ENCODE results near the gene AMDHD2.
A peak's percentile ranks its signal among the peaks of the same experiment; 100 is the strongest.

AMDHD2 gene

DNA sequence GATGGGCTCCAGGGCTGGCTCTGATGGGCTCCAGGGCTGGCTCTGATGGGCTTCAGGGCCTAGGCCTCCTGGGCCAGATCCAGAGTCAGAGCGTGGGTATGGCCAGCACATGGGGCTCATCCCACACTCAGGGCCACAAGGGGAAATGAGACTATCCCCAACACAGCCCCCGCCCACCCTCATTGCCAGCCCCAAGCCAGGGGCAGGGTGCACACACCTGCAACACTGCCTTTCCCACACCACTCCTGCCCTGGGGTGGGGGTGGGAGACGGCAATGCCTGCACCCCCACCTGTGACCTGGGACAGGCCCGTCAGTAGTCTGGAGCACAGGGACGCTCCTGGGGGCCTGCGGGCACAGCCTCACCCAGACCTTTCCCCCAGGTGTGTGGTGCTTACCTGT, 20.7 kb upstream of the AMDHD2 start:
- DNase-seq (ENCODE audit: low read depth in 2 of 2): no peak

DNA sequence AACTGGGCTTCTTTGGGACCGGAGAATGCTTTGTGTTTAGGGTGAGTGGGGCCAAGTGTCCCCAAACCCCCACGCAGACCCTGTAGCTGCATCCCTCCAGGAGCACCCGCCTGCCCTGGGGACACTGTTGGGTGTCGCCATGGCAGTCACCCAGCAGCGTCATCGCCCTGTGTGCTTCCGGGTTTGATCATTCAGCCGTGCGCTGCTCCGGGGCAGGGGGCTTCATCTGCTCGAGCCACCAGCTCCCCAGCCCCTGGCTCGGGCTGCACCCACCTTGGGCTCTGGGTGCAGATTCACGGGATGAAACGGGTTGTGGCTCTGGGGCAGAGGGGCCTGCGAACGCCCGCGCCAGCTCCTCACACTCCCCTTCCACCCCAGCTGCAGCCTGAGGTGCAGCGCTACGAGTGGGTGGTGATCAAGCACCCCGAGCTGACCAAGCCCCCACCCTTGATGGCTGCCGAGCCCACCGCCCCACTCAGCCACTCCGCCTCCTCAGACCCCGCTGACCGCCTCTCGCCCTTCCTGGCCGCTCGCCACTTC, 20.2 kb upstream of the AMDHD2 start:
- no peak for DNase-seq (ENCODE audit: low read depth in 2 of 2)

DNA sequence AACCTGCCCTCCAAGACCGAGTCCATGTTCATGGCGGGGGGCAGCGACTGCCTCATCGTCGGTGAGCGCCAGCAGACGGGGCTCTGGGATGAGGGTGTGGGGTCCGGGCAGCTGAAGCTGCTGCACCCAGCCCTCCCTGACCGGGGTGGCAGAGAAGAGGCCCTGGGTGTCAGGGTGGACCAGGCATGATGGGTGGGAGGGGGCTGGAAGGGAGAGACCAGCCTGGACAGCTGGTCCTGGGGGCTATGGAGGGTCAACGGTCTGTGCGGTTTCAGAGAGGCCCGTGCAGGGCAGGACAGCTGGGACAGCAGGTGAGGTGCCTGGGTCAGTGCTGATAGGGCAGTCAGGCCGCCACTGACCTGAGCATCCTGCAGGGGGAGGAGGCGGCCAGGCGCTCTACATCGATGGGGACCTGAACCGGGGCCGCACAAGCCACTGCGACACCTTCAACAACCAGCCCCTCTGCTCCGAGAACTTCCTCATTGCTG, 19.7 kb upstream of the AMDHD2 start:
- DNase-seq (ENCODE audit: low read depth in 2 of 2): no peak

DNA sequence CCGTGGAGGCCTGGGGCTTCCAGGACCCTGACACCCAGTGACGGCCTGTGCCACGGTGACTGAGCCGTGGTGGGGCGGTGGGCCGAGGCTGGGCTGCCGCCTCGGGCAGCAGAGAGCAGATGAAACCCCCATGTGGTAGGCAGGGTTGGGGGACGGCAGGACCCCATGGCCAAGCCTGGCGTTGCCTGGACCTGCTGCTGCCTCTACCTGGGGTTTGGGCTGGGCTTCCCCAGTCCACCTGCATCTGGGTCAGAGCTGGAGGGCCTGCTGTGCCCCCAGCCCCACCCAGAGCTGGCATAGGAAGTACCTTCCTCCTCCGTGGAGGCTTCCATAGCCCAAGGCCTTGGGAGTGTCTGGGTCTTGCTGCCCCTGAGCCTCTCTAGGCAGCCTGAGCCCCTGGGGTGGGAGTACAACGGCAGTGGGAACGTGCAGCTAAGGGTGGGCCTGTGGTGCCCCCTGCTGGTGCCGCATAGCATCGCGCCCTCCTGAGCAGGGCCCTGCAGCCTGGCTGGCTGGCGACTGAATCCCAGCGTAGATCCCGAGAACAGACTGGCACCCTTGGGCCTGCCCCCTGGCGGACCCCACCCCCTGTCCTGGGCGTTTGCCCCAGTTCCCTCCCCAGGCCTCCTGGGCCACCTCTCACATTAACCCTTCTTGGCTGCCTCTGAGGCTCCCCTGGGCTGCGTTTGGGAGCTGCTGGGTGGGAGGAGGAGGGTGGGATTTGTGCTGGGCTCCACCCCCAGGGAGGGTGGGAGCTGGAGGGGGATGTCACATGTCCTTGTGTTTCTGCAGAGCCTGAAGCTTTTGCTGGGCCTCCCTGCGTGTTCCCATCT, 19.0 kb upstream of the AMDHD2 start:
- DNase-seq (ENCODE audit: low read depth in 2 of 2): peak; percentile 57 to 75

DNA sequence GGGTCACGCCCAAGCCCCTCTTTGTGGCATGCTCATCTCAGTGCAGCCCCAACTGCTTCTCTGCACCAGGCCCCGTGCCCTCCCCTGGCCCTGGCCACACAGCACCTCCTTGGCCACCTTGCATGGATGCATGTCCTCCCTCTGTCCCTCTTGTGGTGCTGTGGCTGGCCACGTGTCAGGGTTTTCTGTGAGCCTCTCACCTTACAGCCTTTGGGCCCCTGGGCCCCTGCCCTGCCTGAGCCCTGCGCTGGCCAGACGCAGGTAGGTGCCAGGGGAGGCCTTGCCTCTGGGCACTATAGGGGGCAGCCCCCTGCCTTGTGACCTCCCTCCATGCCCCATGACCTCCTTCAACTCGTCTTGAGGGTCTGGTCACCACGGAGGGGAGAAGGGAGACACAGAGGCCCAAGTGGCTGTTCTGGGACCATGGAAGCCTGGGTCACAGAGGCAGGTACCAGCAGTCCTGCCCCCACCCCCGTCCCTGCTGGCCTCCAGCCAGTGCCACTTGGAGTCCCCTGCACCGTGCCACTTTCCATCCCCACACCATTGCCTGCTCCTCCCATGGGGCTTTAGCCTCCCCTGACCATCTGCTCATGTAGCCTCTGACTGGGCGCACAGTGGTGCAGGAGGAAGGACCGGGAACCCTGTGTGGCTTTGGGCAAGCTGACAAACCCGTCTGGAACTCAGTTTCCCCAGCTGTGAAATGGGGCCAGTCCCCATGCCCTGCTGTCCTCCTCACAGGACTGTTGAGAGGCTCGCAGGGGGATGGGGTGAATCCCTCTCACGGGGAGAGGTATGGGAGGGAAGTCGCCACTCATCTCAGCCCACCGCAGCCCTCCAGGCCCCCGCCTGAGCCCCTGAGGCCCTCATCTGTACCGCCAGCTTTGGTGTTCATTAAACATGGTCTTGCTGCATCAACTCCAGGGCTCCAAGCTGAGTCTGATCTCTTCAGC, 17.9 kb upstream of the AMDHD2 start:
- DNase-seq (ENCODE audit: low read depth in 2 of 2): no peak

DNA sequence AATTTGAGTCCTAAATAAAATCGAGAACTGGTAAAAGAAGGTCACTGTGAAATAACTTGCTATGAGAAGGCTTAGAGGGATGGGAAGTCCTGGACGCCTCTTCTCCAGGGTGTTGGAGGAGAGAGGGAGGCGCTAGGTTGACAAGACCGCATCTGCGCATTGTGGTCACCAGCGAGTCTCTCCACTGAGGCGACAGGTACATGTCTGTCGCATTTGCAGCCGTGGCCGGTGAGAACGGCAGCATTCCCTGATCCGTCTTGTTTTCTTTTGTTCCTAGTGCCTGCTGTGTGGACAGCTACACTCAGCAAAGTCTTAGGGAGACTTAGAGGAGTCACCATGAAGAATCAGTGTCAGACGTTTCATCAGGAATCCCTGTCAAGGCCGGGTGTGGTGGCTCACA, 14.5 kb upstream of the AMDHD2 start:
- DNase-seq (ENCODE audit: low read depth in 2 of 2): no peak

DNA sequence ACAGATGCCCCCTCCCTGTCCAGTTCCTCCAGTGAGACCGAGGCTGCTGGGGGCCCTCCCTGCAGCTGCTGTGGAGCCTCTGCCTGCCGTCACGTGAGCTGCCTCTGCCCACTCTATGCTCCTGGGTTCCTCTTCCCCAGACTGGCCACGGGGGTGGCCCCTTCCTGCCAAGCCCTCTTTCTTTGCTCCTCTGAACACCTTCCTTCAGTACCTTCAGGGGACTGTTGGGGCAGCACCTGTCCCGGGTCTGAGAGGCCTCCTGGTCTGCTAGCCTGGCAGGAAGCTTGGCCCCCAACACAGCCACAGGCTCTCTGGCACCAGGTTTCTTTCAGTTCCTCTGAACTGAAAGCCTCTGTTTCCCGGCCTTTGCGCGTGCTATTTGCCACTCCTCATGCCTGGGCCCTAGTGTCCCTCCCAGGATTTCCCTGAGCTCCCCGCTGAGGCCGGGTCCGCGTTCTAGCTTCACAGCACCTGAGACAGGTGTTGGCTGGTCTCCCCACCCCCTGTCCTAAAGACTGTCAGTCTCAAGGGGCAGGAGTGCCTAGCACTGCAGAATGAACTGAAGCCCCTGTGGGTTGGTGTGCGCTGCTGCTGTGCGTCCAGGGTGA, 13.0 kb upstream of the AMDHD2 start:
- DNase-seq (ENCODE audit: low read depth in 2 of 2): no peak

DNA sequence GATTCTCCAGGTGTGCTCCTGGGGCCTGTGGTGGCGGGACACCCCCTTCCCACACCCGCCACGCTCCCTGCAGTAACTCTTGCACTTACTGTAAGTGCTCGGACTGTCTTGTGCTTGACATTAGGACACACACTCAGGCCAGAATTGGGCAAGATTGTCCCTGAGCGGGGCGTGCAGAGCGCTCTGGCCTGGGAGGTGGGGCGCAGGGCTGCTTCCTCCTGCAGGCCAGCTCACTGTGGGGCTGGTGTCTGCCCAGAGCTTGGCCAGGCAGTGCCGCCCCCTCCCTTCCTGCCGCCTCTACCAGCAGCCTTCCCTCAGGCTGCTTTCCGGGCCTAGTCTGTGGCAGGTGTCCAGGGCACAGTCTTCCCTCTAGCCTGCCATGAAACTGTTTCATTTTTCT, 12.5 kb upstream of the AMDHD2 start:
- DNase-seq (ENCODE audit: low read depth in 2 of 2): no peak

DNA sequence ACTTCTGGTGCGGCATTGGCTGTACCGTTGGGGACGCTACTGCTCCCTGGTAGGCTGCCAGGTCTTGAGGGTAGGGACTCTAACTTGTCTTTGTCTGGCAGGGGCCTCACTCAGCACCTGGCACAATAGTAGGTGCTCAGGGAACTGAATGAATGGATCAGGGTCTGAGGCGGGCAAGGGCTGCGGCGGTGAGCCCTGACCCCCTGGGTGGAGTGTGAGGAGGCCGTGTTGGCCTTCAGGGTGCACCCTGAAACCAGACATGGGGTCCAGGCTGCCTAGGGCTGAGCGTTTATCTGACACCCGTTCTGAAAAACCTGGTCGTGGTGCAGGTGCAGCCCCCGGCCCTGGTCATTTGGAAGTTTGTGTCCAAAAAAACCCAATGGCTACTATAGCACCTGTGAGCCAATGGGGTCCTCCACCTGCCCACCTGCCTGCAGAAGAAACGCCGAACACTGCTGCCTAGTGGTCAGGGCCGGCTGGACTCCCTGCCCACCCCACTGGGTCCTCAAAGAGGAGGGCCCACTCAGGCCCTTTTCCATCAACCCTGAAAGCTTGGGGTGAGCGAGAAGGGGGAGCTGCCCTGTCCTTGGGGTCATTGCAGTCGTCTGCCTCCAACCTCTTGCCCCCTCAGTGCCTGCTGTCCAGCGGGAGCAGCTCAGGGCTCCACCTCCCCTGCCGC, 11.3 kb upstream of the AMDHD2 start:
- DNase-seq (ENCODE audit: low read depth in 2 of 2): no peak

DNA sequence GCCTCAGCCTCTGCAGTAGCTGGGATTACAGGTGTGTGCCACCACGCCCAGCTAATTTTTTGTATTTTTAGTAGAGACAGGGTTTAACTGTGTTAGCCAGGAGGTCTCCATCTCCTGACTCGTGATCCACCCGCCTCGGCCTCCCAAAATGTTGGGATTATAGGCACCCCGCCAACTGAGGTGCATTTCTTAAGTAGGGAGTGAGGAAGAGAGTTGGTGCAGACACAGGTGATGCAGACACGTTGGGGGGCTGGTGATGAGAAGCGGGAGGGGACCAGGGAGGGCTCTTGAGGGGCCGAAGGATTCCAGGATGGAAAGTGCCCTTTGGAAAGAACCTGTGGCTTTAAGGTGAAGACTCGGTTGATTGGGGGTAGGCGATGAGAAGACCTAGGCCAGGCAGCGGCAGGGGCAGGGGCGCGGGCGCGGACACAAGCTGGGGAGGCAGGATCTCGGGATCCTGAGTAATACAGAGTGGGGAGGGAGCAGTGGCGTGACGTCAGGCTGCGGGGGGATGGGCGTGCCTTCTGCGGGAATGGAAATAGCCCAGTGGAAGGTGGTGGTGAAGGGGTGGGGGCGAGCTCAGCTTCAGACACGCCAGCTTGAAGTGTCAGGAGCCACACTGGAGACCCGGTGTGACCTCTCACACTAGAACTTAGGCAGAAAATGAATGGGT, 8.9 kb upstream of the AMDHD2 start:
- no peak for DNase-seq (ENCODE audit: low read depth in 2 of 2)

DNA sequence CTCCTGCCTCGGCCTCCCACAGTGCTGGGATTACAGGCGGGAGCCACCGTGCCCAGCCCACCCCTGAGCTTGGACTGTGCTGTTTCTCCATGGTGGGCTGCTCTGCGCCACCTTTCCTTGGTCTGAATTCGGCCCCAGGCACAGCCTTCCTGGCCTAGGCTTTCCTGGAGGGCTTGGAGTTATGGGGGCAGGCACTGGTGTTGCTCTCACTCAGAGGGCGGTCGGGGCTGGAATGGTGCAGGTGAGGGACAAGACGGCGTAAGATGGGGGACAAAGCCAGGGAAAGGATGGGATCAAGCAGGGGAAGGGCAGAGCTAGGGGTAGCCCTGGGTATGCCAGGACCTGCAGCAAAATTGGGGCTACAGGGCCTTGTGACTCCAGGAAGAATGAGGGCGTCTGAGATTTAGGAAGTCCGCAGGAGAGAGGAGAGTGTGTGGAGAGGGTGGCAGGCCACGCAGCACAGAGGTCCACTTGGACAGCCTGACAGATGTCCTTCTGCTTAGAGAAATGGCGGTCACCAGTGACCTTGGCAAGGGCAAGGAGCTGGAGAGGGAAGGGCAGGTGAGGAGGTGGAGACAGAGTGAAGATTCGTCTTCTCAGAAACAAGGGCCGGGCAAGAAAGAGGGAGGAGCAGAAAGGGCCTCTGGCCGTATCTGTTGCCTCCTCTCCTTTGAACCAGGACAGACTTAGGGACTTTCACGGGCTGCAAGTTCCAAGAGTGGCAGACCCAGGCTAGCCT, 8.0 kb upstream of the AMDHD2 start:
- DNase-seq (ENCODE audit: low read depth in 2 of 2): no peak

DNA sequence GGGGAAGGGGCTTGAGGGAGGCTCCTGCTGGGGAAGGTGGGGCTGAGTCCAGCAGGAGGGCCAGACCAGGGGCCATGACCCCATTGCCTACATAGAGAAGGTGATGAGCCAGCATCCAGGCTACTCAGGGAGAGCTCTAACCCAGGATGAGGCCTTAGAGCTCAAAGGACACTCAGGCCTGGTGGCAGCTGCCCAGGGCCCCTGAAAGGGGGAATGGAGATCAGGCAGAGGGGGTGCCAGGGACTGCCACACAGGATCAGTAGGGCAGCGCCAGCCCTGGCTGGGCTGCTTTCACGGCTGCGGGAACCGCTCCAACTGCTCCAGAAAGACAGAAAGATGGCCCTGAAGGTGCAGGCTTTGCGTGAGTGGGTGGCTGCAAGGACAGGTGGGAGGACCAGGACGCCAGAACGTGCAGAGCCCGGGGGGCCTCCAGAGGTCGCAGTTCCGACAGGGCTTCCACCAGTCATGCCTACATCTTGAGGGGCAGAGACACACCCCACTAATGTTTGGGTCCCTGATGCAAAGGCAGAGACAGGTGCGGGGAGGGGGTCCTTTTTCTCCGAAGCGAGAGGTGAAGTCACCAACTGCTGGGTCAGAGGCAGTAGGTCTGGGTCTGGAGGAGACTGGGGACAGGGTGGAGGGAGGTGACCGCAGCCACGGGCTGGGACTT, 7.3 kb upstream of the AMDHD2 start:
- no peak for DNase-seq (ENCODE audit: low read depth in 2 of 2)

DNA sequence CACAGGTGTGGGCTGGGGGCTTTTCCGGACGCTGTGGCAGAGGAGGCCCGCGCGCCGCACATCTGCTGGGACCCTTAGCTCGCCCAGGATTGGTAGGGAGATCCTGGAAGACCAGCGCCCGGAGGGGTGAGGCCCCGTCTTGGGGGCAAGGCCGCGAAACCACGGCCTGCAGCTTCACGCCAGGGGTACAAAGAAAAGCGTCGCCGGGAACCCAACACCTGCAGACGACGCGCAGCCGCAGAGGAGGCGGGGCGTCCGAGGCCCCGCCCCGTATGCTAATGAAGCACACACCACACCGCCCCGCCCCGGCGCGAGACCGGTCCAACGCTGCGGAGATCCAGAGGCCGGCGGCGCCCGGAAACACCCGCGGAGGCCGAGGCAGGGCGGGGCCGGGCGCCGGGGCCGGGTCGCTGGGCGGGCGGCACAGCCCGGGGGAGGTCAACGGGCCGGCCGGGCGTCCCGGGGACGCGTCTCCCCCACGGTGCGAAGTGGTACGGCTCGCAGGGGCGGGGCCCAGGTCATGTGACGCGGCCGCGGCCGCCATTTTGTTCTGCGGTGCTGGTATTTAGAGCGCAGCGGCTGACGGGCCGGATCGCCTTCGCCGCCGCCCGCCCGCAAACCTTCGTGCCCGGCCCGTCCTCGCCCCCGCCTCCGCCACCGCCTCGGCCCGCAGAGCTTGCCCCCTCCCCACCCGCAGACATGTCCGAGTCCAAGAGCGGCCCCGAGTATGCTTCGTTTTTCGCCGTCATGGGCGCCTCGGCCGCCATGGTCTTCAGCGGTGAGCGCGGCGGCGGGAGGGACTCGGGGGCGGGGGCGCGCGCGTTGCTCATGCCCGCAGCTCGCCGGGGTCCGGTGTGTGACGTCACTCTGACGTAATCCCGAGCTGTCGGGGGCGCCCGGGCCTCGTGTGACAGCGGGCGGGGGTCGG, 6.5 kb upstream of the AMDHD2 start, which contains the start of gene ATP6V0C:
Gene ATP6V0C (plus strand): TSS at position 548 of the 928 bp plus-strand sequence. CDS start 152 bp downstream, at position 700.
- DNase-seq (ENCODE audit: low read depth in 2 of 2): peak; percentile 76 to 84

DNA sequence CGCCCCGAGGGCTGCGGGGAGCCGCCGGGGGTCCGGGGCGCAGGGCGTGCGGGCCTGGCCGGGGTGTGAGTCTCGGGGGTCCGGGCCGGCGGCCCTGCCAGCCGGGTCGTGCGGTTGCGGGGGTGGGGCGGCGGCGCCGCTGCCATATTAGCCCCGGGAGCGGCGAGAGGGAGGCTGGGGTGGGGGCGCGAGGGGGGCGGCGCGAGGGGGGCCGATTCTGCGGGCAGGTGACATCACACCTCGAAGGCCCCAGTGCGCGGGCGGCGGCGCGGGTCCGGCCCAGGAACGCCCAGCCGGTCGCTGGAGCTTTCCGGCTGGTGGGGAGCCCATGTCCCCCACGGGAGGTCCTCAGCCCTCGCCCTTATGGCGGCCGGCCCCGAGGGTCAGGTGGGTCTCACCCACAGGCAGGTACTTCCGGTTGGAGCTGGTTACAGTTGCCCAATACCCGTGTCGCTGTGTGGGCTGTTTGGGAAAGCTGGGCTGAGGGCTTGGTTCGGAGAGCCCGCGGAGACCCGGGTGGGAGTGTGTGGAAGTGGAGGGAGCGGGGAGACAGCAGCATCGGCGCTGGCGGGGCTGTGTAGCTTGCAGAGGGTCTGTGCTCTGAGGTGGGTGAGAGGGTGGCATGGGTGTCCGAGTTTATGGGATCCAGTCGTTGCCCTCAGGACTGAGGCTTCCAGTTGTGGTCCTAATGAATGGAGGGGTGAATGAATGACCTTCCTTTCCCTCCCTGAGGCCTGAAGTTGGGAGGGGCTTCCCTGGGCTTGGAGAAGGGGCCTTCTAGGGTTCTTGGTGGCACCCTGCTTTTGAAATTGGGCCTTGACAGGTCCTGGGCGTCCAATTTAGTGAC, 5.6 kb upstream of the AMDHD2 start:
- no peak for DNase-seq (ENCODE audit: low read depth in 2 of 2)

DNA sequence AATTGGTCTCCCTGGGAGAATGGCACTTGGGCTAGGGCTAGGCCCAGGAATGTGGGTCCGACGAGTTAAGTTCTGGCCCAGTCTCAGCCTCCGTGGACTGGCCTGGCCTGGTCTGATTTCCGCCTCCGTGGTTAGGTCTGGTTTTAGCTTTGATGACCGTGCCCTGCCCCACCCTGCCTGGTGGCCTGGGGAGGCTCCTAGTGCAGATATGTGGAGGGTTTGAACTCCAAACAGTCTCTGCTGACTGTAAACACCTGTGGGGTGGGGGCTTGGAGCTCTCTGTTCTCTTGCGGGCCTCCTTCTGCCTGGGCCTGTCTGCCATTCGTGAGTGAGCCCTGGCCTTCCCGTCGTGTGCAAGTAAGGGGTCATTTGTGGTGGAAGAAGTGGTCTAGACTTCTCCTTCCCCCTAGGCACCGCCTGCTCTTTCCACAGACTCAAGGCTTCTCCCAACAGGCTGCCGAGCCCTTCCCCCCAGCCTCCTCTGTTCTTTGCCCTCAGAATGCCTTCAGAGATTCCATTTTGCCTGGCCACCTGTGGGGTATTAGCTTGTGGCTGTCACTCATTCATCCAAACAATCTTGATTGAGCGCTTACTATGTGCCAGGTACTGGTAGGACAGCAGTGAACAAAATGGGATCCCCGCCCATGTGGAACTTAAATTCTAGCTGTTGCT, 4.9 kb upstream of the AMDHD2 start:
- no peak for DNase-seq (ENCODE audit: low read depth in 2 of 2)

DNA sequence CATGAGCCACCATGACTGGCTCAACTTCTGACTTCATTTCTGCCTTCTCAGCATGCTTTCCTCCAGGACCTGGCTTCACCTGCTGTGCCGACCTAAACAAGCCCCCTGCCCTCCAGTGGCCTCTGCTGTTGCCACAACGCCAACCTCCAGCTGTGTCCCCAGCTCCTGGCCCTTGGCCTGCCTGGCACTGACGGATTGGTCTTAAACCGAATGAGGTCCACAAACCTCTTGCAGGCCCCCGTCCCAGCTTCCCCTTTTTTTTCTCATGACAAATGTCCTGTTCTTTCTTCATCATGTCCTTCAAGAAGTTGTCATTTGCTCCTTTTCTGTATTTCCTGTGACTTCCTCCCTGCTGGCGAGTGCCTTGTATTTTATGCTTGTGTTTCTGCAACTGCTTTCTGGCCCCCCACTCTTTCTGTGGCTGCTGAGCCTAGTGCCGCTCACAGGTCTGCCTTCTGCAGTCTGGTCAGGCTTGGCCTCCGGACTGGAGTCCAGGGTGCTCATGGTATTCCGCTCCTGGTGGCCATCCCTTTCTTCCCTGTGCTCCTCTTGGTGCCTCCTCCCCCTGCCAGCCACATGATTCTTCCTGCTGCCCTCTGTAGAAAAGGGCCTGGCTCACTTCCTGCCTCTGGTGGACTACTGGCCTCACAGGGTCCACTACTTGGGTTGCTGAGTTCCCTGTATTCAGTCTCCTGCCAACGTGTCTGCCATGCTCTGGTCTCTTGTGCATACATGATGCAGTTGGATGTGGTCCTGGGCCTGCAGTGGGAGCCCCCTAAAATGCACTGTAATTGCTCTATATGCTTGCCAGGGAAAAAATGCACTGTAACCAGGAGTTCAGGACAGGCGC, 3.6 kb upstream of the AMDHD2 start:
- DNase-seq (ENCODE audit: low read depth in 2 of 2): no peak

Data from stimulated activated CD4-positive, alpha-beta T cell treated with anti-CD3 and anti-CD28 coated beads, Interleukin-12 subunit alpha, Interleukin-12 subunit beta, amount 100 ng/mL, for 24 hours (primary cell).